Fibroblast of pulmonary artery (primary cell): ENCODE results near the gene TUSC1.

ENCODE experiments used
- DNase-seq: peaks from one replicate; pipeline ENCODE4 v3.0.0-alpha.2; 2010; ENCODE audit warnings: low read depth
- H3K4me3 ChIP-seq: replicated peaks from 2 replicates; pipeline ENCODE4 v1.5.1; 2011; ENCODE audit warnings: low read depth, mild to moderate bottlenecking, control low read depth, low read length, moderate library complexity
- CTCF ChIP-seq: IDR thresholded peaks from 2 replicates; pipeline ENCODE4 v1.5.1; 2011; ENCODE audit warnings: mild to moderate bottlenecking, control low read depth, low read length, inconsistent platforms; ENCODE audit errors: missing control alignments

The TUSC1 gene

GRCh38 chr9:25629231-25629630, 49.0 kb downstream of the TUSC1 start:
- H3K4me3 ChIP-seq: no peak overlapping the region
- TF ChIP-seq CTCF: no peak
- DNase-seq: no peak
